DND-41 (cell line): ENCODE measurements around the gene OXTR.

Experiments
- ATAC-seq: fragments of 200-7000 bp; cut with Tn5 transposase; 3 replicates; pipeline ENCODE4 v1.9.1; 2021; ENCODE audit warnings: low read depth; ENCODE audit not compliant: insufficient read depth
- DNase-seq: peaks from one replicate; pipeline ENCODE4 v3.0.0-alpha.2; 2020
- H2AFZ ChIP-seq: 2 replicates; pipeline ENCODE4 v1.6.0; 2012; ENCODE audit warnings: low read depth, low read length
- H3K27ac ChIP-seq: 2 replicates; pipeline ENCODE4 v1.5.1; 2012; ENCODE audit warnings: low read length, inconsistent platforms
- H3K27me3 ChIP-seq: fragments of 200-600 bp; sonication (generic); 2 replicates; pipeline ENCODE4 v1.6.0; 2012; ENCODE audit warnings: low read length, mild to moderate bottlenecking, inconsistent platforms; ENCODE audit not compliant: insufficient read depth, poor library complexity
- H3K36me3 ChIP-seq: 2 replicates; pipeline ENCODE4 v1.5.1; 2012; ENCODE audit warnings: low read length, inconsistent platforms; ENCODE audit not compliant: insufficient read depth
- H3K4me1 ChIP-seq: 2 replicates; pipeline ENCODE4 v1.5.1; 2012; ENCODE audit warnings: mild to moderate bottlenecking, low read length; ENCODE audit not compliant: insufficient read depth
- H3K4me2 ChIP-seq: 2 replicates; pipeline ENCODE4 v1.6.0; 2012; ENCODE audit warnings: mild to moderate bottlenecking, moderate library complexity, low read length, inconsistent platforms; ENCODE audit not compliant: insufficient read depth
- H3K4me3 ChIP-seq, 2 experiments: fragments of 200-600 bp in 1 of 2; shearing (Covaris generic) in 1 of 2; 2 replicates each; pipeline ENCODE4 v1.5.1; 2012 to 2016; ENCODE audit warnings: inconsistent platforms in 2 of 2, low read length in 2 of 2, mild to moderate bottlenecking in 2 of 2, low read depth in 1 of 2, moderate library complexity in 1 of 2
- H3K79me2 ChIP-seq: 2 replicates; pipeline ENCODE4 v1.6.0; 2012; ENCODE audit warnings: low read length, inconsistent platforms; ENCODE audit not compliant: insufficient read depth
- H3K9ac ChIP-seq: 2 replicates; pipeline ENCODE4 v1.6.0; 2012; ENCODE audit warnings: low read depth, mild to moderate bottlenecking, inconsistent platforms, low read length, moderate library complexity
- H3K9me3 ChIP-seq: 2 replicates; pipeline ENCODE4 v1.5.1; 2012; ENCODE audit warnings: low read length, moderate library complexity, mild to moderate bottlenecking, inconsistent platforms; ENCODE audit not compliant: insufficient read depth, severe bottlenecking
- H4K20me1 ChIP-seq: 2 replicates; pipeline ENCODE4 v1.6.0; 2012; ENCODE audit warnings: low read length; ENCODE audit not compliant: insufficient read depth
- EZH2 ChIP-seq: IDR thresholded peaks from 3 replicates; pipeline ENCODE4 v1.6.1; 2012; ENCODE audit warnings: borderline replicate concordance, low read depth, mild to moderate bottlenecking, moderate library complexity, low read length, inconsistent platforms; ENCODE audit not compliant: severe bottlenecking
- TF ChIP-seq, protein P1 (sequence below): IDR thresholded peaks from 2 replicates; pipeline ENCODE4 v1.5.1; 2012; ENCODE audit warnings: borderline replicate concordance, low read length, moderate library complexity, mild to moderate bottlenecking; ENCODE audit not compliant: poor library complexity, severe bottlenecking; ENCODE audit errors: extremely low read depth

OXTR gene

DNA sequence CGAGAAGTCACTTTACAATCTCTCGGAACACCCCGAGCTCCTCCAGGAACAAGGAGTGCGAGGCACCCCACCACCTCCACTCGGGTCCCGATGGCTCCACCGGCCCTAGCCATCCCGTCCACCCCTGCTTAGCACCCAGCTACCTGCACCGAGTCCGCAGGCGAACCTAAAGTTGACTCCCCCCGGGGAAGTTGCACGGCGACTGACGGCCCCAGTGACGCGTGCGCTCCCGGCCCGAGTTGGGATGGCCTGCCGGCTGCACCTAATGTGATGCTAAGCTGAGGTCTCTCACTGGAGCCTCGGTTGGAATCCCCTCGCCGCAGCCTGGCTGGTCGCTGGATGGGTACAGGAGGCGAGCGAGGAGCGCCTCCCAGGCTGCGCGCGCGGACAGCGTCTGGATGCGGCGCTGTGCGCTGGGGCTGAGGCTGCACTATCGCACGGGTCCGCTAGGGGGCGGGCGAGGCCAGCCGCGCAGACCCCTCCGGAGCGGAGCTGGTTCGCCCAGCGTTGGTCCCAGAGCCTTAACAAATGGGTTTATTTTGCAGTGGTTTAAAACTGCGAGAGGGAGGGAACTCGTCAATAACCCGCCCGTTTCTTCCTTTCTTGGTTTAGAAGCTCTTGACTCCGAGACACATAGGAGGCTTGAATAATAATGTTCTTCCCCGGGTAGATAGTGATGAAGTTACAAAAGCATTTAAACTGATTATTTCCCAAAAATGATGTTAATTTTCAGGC lies at the start of gene OXTR:
Gene OXTR (minus strand): TSS at position 526 of the 735 bp plus-strand sequence. CDS start 1,426 bp downstream, outside the sequence.
- no peak for TF ChIP-seq EZH2
- TF ChIP-seq, protein P1, sequence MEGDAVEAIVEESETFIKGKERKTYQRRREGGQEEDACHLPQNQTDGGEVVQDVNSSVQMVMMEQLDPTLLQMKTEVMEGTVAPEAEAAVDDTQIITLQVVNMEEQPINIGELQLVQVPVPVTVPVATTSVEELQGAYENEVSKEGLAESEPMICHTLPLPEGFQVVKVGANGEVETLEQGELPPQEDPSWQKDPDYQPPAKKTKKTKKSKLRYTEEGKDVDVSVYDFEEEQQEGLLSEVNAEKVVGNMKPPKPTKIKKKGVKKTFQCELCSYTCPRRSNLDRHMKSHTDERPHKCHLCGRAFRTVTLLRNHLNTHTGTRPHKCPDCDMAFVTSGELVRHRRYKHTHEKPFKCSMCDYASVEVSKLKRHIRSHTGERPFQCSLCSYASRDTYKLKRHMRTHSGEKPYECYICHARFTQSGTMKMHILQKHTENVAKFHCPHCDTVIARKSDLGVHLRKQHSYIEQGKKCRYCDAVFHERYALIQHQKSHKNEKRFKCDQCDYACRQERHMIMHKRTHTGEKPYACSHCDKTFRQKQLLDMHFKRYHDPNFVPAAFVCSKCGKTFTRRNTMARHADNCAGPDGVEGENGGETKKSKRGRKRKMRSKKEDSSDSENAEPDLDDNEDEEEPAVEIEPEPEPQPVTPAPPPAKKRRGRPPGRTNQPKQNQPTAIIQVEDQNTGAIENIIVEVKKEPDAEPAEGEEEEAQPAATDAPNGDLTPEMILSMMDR = peak; percentile 1
- Histone ChIP-seq H4K20me1 (no peaks in the 10 kb centered on the region), H3K27me3 (no peaks in the 10 kb centered on the region), H2AFZ (no peak within 1 kb of the TSS), H3K79me2 (no peaks in the 10 kb centered on the region), H3K27ac (no peak within 1 kb of the TSS), H3K36me3 (no peaks in the 10 kb centered on the region), H3K4me1 (no peaks in the 10 kb centered on the region), H3K9me3 (peaks cover 8% of the 10 kb centered on the region), H3K4me2 (no peak within 1 kb of the TSS), H3K4me3 (no peak within 1 kb of the TSS), H3K9ac (no peak within 1 kb of the TSS)
- no peak for ATAC-seq
- no peak for DNase-seq

- Histone ChIP-seq H3K79me2 (no peaks in the 10 kb centered on the region), H2AFZ (no peak overlapping the region), H3K9ac (no peak overlapping the region), H3K36me3 (peaks cover 5% of the 10 kb centered on the region; the same call in 1 of the 2 replicates), H3K9me3 (peaks cover 25% of the 10 kb centered on the region), H3K4me2 (no peak overlapping the region), H3K27me3 (no peaks in the 10 kb centered on the region), H3K4me1 (no peaks in the 10 kb centered on the region), H3K27ac (no peak overlapping the region), H4K20me1 (no peaks in the 10 kb centered on the region), H3K4me3 (no peak overlapping the region)
- DNase-seq (no peak), ATAC-seq (no peak)
- TF ChIP-seq, protein P1 = no peak
- TF ChIP-seq EZH2 = no peak
Observed at GRCh38 chr3:8817486-8817885, 48.1 kb upstream of the OXTR start.

GRCh38 chr3:8816106-8816505 lies 46.7 kb upstream of the OXTR start:
- Histone ChIP-seq H3K4me2 (no peak overlapping the region), H3K36me3 (peaks cover 5% of the 10 kb centered on the region; the same call in 1 of the 2 replicates), H3K9ac (no peak overlapping the region), H3K79me2 (no peaks in the 10 kb centered on the region), H3K27me3 (no peaks in the 10 kb centered on the region), H3K4me3 (no peak overlapping the region), H3K27ac (no peak overlapping the region), H4K20me1 (no peaks in the 10 kb centered on the region), H3K9me3 (peaks cover 25% of the 10 kb centered on the region), H3K4me1 (no peaks in the 10 kb centered on the region), H2AFZ (no peak overlapping the region)
- TF ChIP-seq, protein P1 = no peak
- no peak for TF ChIP-seq EZH2
- DNase-seq (no peak), ATAC-seq (no peak)
